HG02870 (cell line): ENCODE data around the gene BEGAIN.

Experiments used
- ATAC-seq: cut with Tn5 transposase; IDR thresholded peaks from one replicate; pipeline ENCODE4 v1.9.1; 2021; ENCODE audit warnings: mild to moderate bottlenecking, moderate library complexity; ENCODE audit not compliant: unreplicated experiment

BEGAIN gene

DNA sequence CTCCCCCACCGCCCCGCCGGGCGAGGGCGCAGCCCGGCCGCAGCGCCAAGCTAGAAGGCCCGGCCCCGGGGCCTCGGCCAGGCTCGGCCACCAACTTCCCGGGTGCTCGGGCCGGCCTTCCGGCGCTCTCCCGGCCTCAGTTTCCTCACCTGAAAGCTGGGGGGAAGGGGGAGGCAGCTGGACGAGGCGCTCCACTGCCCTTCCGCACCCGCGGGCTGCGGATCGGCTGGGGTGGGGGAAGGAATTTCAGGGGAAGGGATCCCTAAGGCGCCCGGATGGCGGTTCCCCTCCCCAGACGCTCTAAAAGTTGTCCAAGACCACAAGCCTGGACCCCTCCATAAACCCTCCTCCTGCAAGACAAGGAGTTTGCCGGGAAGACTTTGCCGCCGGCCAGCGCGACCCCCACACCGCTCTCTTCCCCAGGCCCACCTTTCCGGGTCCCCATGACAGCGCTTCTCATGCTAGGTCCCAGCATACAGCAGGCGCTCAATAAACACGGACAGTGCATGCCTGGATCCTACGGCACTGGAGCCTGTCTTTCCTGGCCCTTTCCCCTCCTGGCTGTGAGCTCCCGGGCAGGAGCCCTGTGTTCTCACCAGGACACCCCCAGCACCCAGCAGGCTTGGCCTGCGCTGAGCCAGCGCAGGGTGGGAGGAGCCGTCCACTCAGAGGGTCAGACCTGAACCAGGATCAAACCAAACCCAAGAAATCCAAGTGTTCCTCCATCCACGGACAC, 18.1 kb downstream of the BEGAIN start:
- no peak for ATAC-seq

DNA sequence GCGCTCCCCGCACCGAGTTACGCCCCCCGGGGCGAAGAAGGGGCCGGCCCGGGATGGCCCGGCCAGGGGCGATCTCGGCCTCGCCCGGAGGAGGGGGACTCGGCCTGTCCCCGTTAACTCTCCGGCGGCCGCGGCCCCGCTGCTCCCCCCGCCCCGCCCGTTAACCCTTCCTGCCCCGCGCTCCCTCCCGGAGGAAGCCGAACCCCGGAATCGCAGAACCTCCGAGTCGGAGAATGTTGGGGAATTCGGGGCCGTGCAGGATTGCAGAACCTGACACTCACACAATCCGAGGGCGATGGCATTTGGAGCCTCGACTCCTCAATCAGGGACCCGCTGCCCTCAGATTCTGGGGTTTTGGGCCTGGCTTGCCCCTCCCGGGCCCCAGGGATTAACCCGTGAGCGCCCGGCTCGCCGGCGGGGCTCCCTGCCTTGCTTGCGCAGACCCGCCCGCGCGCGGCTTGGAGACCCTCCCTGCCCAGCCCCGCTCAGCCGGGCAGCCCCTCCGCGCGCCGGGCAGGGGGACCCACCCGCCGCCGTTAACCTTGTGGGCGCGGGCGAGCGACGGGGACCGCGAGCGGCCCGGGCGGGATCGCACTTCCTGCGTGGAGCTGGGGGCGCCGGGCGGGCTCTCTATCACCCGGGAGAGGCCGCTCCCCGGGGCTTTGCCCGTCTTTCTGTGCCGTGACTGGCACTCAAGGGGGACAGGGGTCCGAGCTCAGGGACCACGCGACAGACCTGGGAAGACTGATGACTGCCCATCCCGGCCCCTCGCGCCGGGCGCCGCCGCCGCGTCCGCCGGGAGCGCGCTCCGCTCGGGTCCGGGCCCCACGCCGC, 18.8 kb downstream of the BEGAIN start:
- ATAC-seq: no peak

DNA sequence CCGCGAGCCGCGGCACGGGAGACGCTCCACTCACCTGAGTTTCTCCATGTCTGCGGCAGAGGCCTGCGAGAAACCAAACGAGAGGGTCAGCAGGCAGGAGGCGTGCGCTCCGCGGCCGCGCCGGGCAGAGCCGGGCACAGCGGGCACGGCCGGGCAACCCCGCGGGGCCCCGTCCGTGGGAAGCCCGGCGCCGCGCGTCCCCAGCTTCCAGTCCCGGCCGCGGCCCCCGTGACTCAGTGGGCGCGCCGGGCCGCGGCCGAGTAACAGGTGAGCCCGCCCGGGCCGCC, 19.4 kb downstream of the BEGAIN start:
- ATAC-seq: no peak

DNA sequence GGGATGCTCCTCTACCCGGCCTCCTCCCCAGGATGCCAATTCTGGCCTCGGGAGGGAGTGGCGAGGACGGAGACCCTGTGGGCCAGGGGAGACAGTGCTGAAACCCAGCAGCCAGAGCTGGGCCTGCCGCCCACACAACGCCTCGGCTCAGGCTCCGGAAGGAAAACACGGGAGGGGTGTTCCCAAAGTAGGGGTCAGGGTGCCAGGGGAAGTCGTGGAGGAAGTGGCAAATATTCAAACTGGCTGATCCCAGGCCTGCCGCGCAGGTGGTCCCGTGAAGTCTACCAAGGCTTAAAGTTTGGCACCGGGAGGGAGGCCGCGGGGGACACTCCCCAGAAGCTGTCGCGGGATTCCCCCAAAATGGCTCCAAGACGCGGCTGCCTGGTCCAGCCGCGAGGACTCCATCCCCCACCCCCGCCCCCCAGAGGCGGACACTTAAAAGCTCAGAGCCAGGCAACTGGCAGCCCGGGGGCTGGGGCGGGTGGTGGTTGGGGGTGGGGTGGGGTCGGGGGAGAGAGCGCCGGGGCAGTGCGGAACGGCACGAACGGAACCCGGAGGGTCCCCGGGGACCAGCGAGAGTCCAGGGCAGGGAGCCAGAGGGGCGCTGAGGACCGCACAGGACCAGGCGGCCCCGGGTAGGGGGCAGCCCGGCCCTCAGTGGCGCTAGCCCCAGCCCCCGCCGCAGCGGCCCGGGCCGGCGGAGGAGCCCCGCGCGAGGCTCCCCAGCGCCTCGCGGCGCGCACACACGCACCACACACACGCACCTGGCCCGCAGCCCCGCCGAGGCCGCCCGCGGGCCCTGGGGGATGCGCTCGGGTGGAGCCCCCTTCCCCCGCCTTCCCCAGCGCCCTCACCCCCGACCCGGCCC, 20.0 kb downstream of the BEGAIN start:
- no peak for ATAC-seq

DNA sequence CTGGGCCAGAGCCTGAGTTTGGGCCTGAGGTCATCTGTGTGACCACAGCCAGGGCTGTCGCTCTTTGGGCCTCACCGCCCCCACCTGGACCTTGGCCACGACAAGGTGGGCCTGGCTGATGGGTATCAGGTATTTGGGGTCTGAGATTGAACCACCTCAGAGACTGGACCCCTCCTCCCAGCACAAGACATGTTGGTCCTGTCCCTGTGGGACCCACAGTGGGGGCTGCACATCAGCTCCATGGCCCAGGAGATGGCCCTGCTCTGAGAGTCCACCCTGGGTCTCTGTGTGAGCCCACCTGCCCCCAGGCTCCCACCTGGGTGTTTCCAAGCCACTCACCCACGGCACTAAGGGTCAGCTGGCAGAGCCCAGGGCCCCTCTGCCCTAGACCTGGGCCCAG, 20.6 kb downstream of the BEGAIN start:
- no peak for ATAC-seq

DNA sequence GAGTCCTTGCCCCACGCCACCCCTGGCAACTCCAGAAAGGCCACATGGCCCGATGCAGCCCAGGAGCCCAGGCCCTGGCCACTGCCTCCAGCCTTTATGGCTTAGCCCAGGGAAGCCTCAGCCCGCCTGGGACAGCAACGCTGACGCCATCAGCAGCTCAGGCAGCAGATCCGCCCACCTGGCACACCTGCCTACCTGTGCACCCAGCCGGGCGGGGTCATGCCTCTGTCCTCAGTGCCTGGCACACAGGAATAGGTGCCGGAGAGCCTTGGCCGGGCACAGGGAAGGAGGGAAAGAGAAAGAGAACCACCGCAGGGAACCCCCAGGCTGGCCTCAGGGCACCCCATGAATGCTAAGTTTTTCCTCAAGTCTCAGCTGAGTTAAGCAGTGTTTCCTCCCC, 21.1 kb downstream of the BEGAIN start:
- no peak for ATAC-seq

DNA sequence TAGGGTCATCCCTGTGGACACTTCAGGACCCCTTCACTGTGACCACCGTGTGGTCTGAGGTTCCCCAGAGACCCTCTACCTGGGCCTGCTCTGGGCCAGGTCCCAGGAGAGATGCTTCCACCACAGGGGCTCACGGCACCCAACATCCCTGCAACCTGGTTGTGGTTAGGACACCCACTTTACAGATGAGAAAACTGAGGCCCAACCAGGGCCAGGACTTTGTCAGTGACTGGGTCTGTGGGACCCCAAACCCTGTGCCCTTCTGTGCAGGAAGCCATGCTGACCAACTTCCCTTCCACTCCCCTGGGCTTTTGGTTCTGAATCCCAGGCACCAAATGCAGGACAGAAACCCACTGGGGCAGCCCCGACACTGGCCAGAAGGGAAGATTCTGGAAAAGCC, 21.6 kb downstream of the BEGAIN start:
- ATAC-seq: no peak

DNA sequence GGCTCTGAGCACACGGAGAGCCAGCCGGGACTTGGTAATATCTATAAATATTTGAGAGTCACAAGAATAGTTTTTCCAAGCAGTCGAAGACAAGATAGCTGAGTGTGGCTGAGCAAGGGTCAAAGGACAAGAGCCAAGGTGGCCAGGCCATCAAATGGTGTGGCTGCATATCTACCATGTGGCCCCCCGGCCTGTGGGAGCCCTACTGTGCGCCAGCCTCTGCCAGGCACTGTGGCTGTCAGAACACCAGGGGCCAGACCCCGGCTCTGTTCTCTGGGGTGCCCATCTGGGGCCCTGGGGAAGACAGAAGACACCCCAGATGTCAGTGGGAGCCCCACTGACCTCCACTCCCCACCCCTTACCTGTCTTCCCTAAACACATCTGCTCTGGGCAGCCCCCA, 22.7 kb downstream of the BEGAIN start:
- ATAC-seq: no peak

DNA sequence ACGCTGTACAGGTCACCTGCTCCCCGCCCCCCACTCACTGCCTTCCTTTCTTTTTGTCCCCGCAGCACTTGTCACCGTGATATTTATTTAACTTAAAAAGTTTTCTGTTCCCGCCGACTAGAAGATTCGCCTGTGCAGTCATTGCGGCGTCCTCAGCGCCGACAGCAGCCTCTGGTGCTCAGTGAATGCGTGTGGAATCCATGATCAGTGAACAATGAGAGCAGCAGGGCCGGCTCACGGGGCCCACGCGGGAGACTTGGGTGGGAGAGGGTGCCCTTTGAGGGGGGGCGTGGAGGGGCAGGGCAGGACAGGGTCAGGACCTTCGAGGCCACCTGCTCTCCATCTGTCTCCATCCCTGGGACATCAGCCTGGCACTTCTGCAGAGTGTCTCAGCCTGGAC, 24.5 kb downstream of the BEGAIN start:
- no peak for ATAC-seq

DNA sequence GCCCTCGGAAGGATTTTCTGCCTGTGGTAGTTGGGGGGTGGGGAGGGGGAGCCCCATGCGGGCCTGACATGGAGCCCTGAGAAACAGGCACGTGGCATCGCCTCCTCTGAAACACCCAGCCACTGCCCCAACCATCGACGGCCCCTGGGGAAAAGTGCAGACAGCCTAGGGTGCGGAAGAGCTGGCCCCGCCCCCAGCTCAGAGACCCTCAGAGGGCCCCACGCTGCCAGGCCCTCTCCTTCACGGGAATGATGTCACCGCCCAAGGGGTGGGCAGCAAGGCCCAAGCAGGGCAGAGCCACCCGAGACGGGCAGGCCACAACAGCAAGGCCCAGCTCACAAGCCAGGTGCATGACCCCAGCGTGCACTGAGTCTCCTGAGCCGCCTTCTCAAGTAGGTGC, 26.2 kb downstream of the BEGAIN start:
- ATAC-seq: no peak

DNA sequence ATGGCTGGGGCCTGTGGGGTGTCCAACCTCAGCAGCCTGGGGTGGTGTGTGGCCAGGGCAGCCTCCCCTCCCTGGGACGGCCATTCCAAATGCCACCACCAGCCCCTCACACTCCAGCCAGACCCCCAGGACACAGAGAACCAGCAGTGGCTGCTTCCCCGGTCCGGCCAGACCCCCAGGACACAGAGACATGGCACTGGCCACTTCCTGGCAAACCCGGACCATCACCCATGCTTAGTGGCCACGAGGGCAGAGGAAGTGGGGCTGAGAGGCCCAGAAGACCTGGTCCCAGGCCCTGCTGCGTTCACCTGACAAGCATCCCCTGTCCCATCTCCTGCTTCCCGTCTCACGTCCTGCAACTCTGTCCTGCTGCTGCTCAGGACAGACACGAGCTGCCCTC, 26.7 kb downstream of the BEGAIN start:
- ATAC-seq: no peak

DNA sequence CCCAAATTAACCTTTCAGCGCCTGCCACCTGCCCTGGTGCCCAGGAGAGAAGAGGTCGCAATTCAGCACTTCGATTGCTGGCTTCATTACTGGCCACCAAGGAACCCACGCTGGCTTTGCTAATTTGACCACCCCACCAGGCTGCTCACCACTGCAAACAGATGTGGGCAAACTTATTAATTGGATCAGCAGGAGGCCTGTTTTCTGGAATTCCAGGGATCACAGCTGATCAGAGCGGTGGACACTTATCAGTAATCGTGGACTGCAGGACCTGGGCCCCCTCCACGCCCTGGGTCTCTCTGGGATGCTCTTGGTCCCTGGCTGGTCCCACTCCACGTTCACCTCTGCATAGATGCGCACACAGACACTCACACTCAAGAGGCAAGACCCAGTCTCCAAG, 27.8 kb downstream of the BEGAIN start:
- ATAC-seq: no peak

DNA sequence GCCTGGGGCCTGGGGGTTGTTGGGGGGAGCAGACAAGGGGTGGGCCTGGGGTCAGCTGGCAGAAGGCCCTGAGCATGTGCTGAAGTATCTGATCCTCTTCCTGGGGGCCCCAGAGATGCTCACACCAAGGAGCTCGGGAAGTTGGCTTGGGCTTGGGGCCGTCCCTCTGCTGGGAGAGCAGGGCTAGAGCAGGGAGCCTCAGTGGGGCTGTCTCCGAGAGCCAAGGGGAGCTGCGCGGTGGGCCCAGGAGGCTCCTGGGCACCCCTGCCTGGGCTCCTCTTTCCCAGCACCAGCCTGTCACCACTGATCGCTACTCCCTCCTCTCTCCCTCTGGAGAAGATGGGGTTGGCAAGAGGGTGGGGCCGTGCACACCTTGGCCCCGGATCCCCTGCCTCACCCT, 28.3 kb downstream of the BEGAIN start:
- ATAC-seq: no peak

DNA sequence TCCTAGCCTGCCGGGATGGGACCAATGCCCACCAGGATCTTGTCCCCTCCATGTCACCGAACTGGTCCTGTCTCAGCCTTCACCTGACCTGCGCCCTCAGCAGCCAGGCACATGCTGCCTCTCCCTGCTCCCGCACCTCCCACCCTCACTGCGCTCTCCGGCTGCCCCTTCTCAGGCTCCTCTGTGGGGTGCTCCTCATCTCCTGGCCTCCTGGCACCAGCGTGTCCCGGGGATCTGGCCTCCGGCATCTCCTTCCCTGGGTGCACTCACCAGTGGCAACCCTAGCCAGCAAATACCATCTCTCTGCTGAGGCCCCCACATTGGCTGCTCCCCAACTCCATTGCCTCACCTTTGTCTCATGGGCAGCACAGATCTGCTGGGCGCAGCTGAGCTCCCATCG, 29.0 kb downstream of the BEGAIN start:
- ATAC-seq: no peak

DNA sequence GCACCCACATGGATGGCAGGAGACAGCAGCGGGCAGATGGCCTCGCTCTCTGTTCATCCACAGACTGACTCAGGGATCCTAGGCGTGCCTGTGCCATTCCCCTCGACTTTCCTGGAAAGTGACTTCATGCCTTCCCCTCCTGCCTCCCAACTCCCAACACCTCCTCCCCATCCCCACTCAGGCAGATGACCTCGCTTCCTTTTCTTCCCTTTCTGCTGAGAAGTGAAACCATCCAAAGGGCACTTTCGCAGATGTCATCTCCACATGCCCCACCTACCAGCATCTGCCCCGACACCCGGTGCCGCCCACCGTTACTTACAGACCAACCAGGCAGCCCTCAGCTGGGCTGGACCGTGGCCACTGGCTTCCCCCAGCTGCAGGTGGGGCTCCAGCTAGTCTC, 29.6 kb downstream of the BEGAIN start:
- ATAC-seq: no peak

DNA sequence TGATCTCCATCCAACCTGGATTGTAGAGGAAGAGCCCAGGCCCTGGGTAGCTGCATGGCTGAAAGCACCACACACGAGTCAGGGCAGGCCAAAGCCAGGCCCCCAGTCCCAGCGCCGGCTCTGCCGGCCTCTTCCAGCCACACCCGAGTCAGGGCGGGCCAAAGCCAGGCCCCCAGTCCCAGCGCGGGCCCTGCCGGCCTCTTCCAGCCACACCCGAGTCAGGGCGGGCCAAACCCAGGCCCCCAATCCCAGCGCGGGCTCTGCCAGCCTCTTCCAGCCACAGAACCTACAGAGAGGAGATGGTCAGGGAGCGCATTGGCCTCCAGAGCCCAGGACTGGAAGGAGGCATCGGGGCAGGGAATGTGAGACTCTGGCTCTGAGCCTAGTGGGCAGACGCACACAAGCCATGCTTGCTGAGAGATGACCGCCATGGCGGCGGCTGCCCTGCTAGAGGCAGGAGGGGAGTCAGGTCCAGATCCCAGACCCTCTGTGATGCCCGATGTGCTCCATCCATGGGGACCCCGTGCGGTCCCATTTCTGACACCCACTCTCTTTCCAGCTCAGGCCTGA, 30.2 kb downstream of the BEGAIN start:
- ATAC-seq: no peak

DNA sequence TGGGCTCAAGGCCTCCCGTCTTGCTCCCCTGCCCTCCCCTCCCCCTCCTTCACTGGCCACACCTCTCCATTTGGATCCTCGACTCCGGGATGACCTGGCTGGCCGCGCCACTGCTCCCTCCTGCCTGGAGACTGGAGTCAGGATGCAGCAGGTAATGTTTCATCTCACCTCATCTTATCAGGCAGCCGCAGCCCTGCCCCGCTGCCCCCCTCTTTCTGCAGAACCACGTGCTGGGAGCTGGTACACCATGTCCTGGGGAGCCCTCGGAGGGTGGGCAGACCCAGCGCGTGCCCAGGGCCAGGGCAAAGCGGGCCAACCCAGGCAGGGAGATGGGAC, 31.1 kb downstream of the BEGAIN start:
- no peak for ATAC-seq

DNA sequence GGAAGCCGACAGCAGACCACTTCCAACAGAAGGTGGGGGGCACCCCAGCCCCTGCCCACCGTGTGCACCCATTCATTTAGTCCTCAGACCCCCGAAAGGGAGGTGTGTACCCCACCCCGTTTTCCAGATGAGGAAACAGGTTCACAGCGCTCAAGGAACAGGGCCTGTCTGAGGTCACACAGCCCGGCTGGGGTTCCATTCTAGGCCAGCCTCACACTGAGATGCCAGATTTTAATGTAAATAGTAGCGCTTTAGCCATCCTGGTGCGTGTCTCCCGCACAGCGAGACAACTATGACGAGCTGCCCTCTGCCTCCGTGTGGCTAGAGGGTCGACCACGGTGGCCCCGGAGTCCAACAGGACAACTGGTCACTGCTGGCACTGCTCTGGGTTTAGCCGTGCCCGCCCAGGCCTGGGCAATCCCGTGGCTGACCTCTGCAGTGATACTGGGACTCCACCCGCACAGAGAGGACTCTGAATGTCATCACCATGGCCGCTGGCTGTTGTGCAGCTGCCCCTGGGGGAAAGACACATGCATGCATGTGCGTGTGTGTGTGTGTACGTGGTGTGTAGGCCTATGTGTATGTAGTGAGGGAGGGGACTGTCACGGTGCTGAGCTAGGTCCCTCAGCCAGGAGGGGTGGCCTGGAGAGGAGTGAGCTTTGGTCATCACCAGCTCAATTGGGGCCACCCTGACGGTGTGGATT, 31.6 kb downstream of the BEGAIN start:
- ATAC-seq: no peak

DNA sequence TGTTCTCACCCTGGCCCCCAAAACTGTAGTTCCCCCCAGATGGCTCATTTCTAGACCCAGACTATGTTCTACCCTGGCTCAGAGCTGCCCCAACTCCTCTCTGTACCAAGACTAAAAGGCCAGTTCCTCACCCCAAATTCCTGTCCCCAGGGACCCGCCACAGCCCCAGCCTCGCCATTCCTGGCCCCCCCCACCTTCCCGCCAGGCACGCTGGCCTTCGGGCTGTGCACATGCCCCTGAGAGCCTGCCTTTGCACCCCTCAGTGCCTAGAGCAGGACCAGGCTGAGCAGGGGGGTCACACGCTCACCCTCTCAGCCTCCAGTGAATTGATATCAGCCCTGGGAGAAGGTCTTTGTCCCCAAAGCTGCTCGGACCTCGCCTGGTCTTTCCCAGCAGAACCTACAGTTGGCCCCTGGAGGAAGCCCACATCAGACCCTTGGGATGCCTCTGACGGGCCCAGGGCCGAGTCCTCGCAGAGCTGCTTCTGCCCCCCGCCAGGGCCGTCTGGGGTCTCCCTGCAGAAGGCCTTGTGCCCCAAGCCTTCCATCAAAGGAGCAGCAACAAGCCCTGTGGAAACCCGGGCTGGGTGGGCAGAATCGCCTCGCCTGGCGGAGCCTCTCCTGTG, 32.4 kb downstream of the BEGAIN start:
- ATAC-seq: no peak

DNA sequence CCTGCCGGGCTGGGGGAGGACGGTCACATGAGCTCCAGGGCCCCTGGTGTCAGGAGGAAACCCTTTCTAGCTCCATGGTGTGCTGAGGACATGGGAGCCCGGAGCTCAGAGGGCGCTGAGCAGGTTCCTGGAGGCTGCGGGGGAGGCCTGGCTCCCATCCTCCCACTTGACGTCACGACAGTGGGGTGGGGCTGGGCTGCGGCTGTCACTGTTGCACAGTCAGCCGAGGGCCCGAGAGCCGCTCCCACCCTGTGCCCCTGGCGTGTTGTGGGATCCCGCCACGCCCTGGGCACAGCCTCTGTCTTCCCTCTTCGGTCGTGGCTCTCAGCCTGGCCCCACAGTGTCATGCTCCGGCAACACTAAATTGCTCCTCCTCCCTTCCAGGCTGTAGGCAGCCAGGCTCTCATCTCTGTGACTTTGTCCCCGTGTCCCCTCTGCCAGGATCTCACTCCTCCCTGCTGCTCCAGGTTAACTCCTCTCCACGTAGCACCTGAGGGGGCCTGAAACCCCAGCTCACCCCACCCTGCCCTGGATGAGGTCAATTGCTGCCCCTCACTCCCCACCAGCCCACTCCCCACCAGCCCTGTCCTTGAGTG, 33.0 kb downstream of the BEGAIN start:
- no peak for ATAC-seq
